ENCODE measurements around the gene PHKA1. TPM values are rescaled to one million over a fixed set of nuclear protein-coding genes. Genes with fewer than 3 reads are reported as not detected.
"Not testable (repeated sequence)": the region's sequence is repeated elsewhere in the genome, so short reads cannot be mapped to it uniquely, and the experiment has no call there.

Gene PHKA1
- total RNA-seq, 2 experiments from 2014 or later, result 0.09 TPM; not detected in 1

GRCh38 chrX:72554448-72555140 is 159.5 kb downstream of the PHKA1 start:
- no peaks in the 10 kb centered on the region for H3K9me2 ChIP-seq (ENCODE audit: insufficient read depth, low read length)
- no peaks in the 10 kb centered on the region for H4K20me1 ChIP-seq (ENCODE audit: insufficient read depth, low read length)
- BruUV-seq (replicated peaks), result no TSS peak
- H3K27ac ChIP-seq (ENCODE audit: low read depth, low read length, poor library complexity, severe bottlenecking), result no peak overlapping the region
- H3K4me3 ChIP-seq (ENCODE audit: low read depth, low read length, poor library complexity, severe bottlenecking), result no peak overlapping the region
- POLR2A ChIA-PET, result interaction anchor here (1.7 kb wide), 1 partner anchor 14 kb away, joined by 3 read pairs; no protein-coding TSS in a partner anchor
- CTCF ChIA-PET (ENCODE audit: unreplicated experiment), result no interaction called here
- no peak overlapping the region for H2AFZ ChIP-seq (ENCODE audit: low read length)
- H3K4me1 ChIP-seq (ENCODE audit: insufficient read depth, low read length, poor library complexity, severe bottlenecking), result no peaks in the 10 kb centered on the region
- intact Hi-C loops (cut with micrococcal nuclease; ENCODE audit: unreplicated experiment), result no loop called here
- no peaks in the 10 kb centered on the region for H3K36me3 ChIP-seq (ENCODE audit: insufficient read depth, low read length)
- DNase-seq (ENCODE audit: low spot score), result peak; percentile 1
- H3K4me2 ChIP-seq (ENCODE audit: low read length), result no peak overlapping the region
- H3K79me2 ChIP-seq (ENCODE audit: insufficient read depth, low read depth, low read length), result no peaks in the 10 kb centered on the region
- H3K9me3 ChIP-seq (ENCODE audit: low read length), result no peaks in the 10 kb centered on the region
- TF ChIP-seq CTCF (conservative IDR thresholded peaks at IDR 0.05; ENCODE audit: low read length) (peak; percentile 42), EZH2phosphoT487 (IDR thresholded peaks at IDR 0.05; ENCODE audit: borderline replicate concordance, low read depth, low read length) (no peak)

GRCh38 chrX:72552443-72552842 is 161.7 kb downstream of the PHKA1 start:
- BruUV-seq (replicated peaks); POLR2A ChIA-PET; H3K4me3 ChIP-seq (ENCODE audit: low read depth, low read length, poor library complexity, severe bottlenecking): not testable (repeated sequence)

GRCh38 chrX:72545990-72546389 is 168.1 kb downstream of the PHKA1 start:
- ChIA-PET CTCF (ENCODE audit: unreplicated experiment) (no interaction called here), POLR2A (interaction anchor here (1.1 kb wide), 1 partner anchor 26 kb away, joined by 3 read pairs; the partner anchor contains the start of gene HDAC8)
- BruUV-seq (replicated peaks), result no TSS peak
- Histone ChIP-seq H3K9me3 (ENCODE audit: low read length) (no peaks in the 10 kb centered on the region), H3K4me3 (ENCODE audit: low read depth, low read length, poor library complexity, severe bottlenecking) (no peak overlapping the region), H3K27ac (ENCODE audit: low read depth, low read length, poor library complexity, severe bottlenecking) (no peak overlapping the region), H3K4me1 (ENCODE audit: insufficient read depth, low read length, poor library complexity, severe bottlenecking) (no peaks in the 10 kb centered on the region), H3K79me2 (ENCODE audit: insufficient read depth, low read depth, low read length) (no peaks in the 10 kb centered on the region), H3K9me2 (ENCODE audit: insufficient read depth, low read length) (no peaks in the 10 kb centered on the region), H4K20me1 (ENCODE audit: insufficient read depth, low read length) (no peaks in the 10 kb centered on the region), H2AFZ (ENCODE audit: low read length) (no peak overlapping the region), H3K36me3 (ENCODE audit: insufficient read depth, low read length) (no peaks in the 10 kb centered on the region; the same call in none of the 2 replicates), H3K4me2 (ENCODE audit: low read length) (no peak overlapping the region)
- DNase-seq (ENCODE audit: low spot score), result no peak
- intact Hi-C loops (cut with micrococcal nuclease; ENCODE audit: unreplicated experiment), result no loop called here
- TF ChIP-seq EZH2phosphoT487 (IDR thresholded peaks at IDR 0.05; ENCODE audit: borderline replicate concordance, low read depth, low read length) (no peak), CTCF (conservative IDR thresholded peaks at IDR 0.05; ENCODE audit: low read length) (no peak)

More at GRCh38 chrX:72552443-72552842, 161.7 kb downstream of the PHKA1 start:
- H2AFZ ChIP-seq (ENCODE audit: low read length); CTCF ChIA-PET (ENCODE audit: unreplicated experiment); H3K79me2 ChIP-seq (ENCODE audit: insufficient read depth, low read depth, low read length); H4K20me1 ChIP-seq (ENCODE audit: insufficient read depth, low read length); H3K9me2 ChIP-seq (ENCODE audit: insufficient read depth, low read length); H3K27ac ChIP-seq (ENCODE audit: low read depth, low read length, poor library complexity, severe bottlenecking); H3K9me3 ChIP-seq (ENCODE audit: low read length); intact Hi-C loops (cut with micrococcal nuclease; ENCODE audit: unreplicated experiment); DNase-seq (ENCODE audit: low spot score); H3K4me1 ChIP-seq (ENCODE audit: insufficient read depth, low read length, poor library complexity, severe bottlenecking); H3K4me2 ChIP-seq (ENCODE audit: low read length); H3K36me3 ChIP-seq (ENCODE audit: insufficient read depth, low read length): not testable (repeated sequence)
